ENCODE measurements around the gene TSSC4.

TSSC4 gene

GRCh38 chr11:2395211-2395730 is 5.3 kb upstream of the TSSC4 start:
- H3K4me3 ChIP-seq (replicated peaks; ENCODE audit: low read depth, low read length), result no peak overlapping the region
- peaks cover 33% of the 10 kb centered on the region for H3K36me3 ChIP-seq (ENCODE audit: control insufficient read depth, insufficient read depth, low read length)
- H3K27me3 ChIP-seq (replicated peaks; ENCODE audit: control insufficient read depth, insufficient read depth, low read length), result no peaks in the 10 kb centered on the region
- TF ChIP-seq CTCF (IDR thresholded peaks at IDR 0.05; ENCODE audit: insufficient read depth, low read length, poor library complexity, severe bottlenecking), result no peak
- no peak for DNase-seq (ENCODE audit: extremely low read depth, insufficient read length)

- H3K27me3 ChIP-seq (replicated peaks; ENCODE audit: control insufficient read depth, insufficient read depth, low read length), result no peaks in the 10 kb centered on the region
- H3K36me3 ChIP-seq (ENCODE audit: control insufficient read depth, insufficient read depth, low read length), result peaks cover 30% of the 10 kb centered on the region
- TF ChIP-seq CTCF (IDR thresholded peaks at IDR 0.05; ENCODE audit: insufficient read depth, low read length, poor library complexity, severe bottlenecking), result no peak
- no peak for DNase-seq (ENCODE audit: extremely low read depth, insufficient read length)
- no peak overlapping the region for H3K4me3 ChIP-seq (replicated peaks; ENCODE audit: low read depth, low read length)
These were observed 4.7 kb upstream of the TSSC4 start for GRCh38 chr11:2395856-2396255.

GRCh38 chr11:2396471-2396870 is 4.1 kb upstream of the TSSC4 start:
- no peak for TF ChIP-seq CTCF (IDR thresholded peaks at IDR 0.05; ENCODE audit: insufficient read depth, low read length, poor library complexity, severe bottlenecking)
- H3K4me3 ChIP-seq (replicated peaks; ENCODE audit: low read depth, low read length), result no peak overlapping the region
- H3K36me3 ChIP-seq (ENCODE audit: control insufficient read depth, insufficient read depth, low read length), result peaks cover 26% of the 10 kb centered on the region
- DNase-seq (ENCODE audit: extremely low read depth, insufficient read length), result no peak
- no peaks in the 10 kb centered on the region for H3K27me3 ChIP-seq (replicated peaks; ENCODE audit: control insufficient read depth, insufficient read depth, low read length)

GRCh38 chr11:2397005-2397404 is 3.5 kb upstream of the TSSC4 start:
- TF ChIP-seq CTCF (IDR thresholded peaks at IDR 0.05; ENCODE audit: insufficient read depth, low read length, poor library complexity, severe bottlenecking), result no peak
- Histone ChIP-seq H3K4me3 (replicated peaks; ENCODE audit: low read depth, low read length) (no peak overlapping the region), H3K27me3 (replicated peaks; ENCODE audit: control insufficient read depth, insufficient read depth, low read length) (no peaks in the 10 kb centered on the region), H3K36me3 (ENCODE audit: control insufficient read depth, insufficient read depth, low read length) (peaks cover 23% of the 10 kb centered on the region)
- DNase-seq (ENCODE audit: extremely low read depth, insufficient read length), result no peak

GRCh38 chr11:2398664-2399355 is 1.7 kb upstream of the TSSC4 start:
- Histone ChIP-seq H3K36me3 (ENCODE audit: control insufficient read depth, insufficient read depth, low read length) (peaks cover 28% of the 10 kb centered on the region), H3K27me3 (replicated peaks; ENCODE audit: control insufficient read depth, insufficient read depth, low read length) (no peaks in the 10 kb centered on the region), H3K4me3 (replicated peaks; ENCODE audit: low read depth, low read length) (peak overlapping the region; percentile 85)
- TF ChIP-seq CTCF (IDR thresholded peaks at IDR 0.05; ENCODE audit: insufficient read depth, low read length, poor library complexity, severe bottlenecking), result no peak
- no peak for DNase-seq (ENCODE audit: extremely low read depth, insufficient read length)

Measured in GM06990 (cell line).